GM18951 (cell line): Measurements from ENCODE around the gene TFF2.

Experiments
- POLR2A ChIP-seq: IDR thresholded peaks from 4 replicates; pipeline ENCODE4 v1.6.1; 2011; ENCODE audit warnings: mild to moderate bottlenecking; ENCODE audit not compliant: insufficient read length, insufficient read depth; ENCODE audit errors: extremely low read depth
- in situ Hi-C: fragments of 300-500 bp; cut with MboI; formaldehyde crosslinking; loops from one replicate; pipeline ENCODE4 v1.12.0; 2022; ENCODE audit warnings: low sequenced_read_pairs, mixed read lengths, inconsistent platforms; ENCODE audit not compliant: unreplicated experiment

The TFF2 gene

GRCh38 chr21:42321845-42322244 is 28.9 kb downstream of the TFF2 start:
- in situ Hi-C loops: no loop called here
- no peak for TF ChIP-seq POLR2A

- in situ Hi-C loops: no loop called here
- TF ChIP-seq POLR2A: no peak
Observed at GRCh38 chr21:42321231-42321630, 29.6 kb downstream of the TFF2 start.

- in situ Hi-C loops: no loop called here
- no peak for TF ChIP-seq POLR2A
Observed at GRCh38 chr21:42320791-42321190, 30.0 kb downstream of the TFF2 start.

GRCh38 chr21:42319851-42320572 is 30.8 kb downstream of the TFF2 start:
- in situ Hi-C loops: loop anchor here (10.0 kb wide), 2 partner anchors 135 to 215 kb away; no protein-coding TSS in a partner anchor
- TF ChIP-seq POLR2A: no peak

- in situ Hi-C loops: loop anchor here (10.0 kb wide), 2 partner anchors 135 to 215 kb away; no protein-coding TSS in a partner anchor
- no peak for TF ChIP-seq POLR2A
Observed at GRCh38 chr21:42319376-42319775, 31.4 kb downstream of the TFF2 start.

GRCh38 chr21:42317826-42318746 is 32.7 kb downstream of the TFF2 start:
- in situ Hi-C loops: loop anchor here (10.0 kb wide), 2 partner anchors 137 to 217 kb away; no protein-coding TSS in a partner anchor
- TF ChIP-seq POLR2A: no peak

GRCh38 chr21:42317341-42317741 is 33.5 kb downstream of the TFF2 start:
- in situ Hi-C loops: loop anchor here (10.0 kb wide), 2 partner anchors 137 to 217 kb away; no protein-coding TSS in a partner anchor
- TF ChIP-seq POLR2A: no peak

- in situ Hi-C loops: loop anchor here (10.0 kb wide), 2 partner anchors 138 to 218 kb away; no protein-coding TSS in a partner anchor
Observed at GRCh38 chr21:42316891-42317290, 33.9 kb downstream of the TFF2 start.

GRCh38 chr21:42315296-42315891 is 35.4 kb downstream of the TFF2 start, which contains the start of gene TFF3:
Gene TFF3 (minus strand): TSS chr21:42315409. CDS start chr21:42315374, 35 bp downstream.
- no peak for TF ChIP-seq POLR2A
- in situ Hi-C loops: loop anchor here (10.0 kb wide), 2 partner anchors 139 to 219 kb away; no protein-coding TSS in a partner anchor

More at GRCh38 chr21:42316891-42317290, 33.9 kb downstream of the TFF2 start:
- no peak for TF ChIP-seq POLR2A

GRCh38 chr21:42314616-42315295 is 36.0 kb downstream of the TFF2 start:
- in situ Hi-C loops: loop anchor here (10.0 kb wide), 2 partner anchors 140 to 220 kb away; no protein-coding TSS in a partner anchor
- no peak for TF ChIP-seq POLR2A

GRCh38 chr21:42313501-42313969 is 37.3 kb downstream of the TFF2 start:
- no peak for TF ChIP-seq POLR2A
- in situ Hi-C loops: loop anchor here (10.0 kb wide), 2 partner anchors 141 to 221 kb away; no protein-coding TSS in a partner anchor

- TF ChIP-seq POLR2A: no peak
- in situ Hi-C loops: loop anchor here (10.0 kb wide), 2 partner anchors 142 to 222 kb away; no protein-coding TSS in a partner anchor
Observed at GRCh38 chr21:42312626-42313104, 38.1 kb downstream of the TFF2 start.
